Activated CD8-positive, alpha-beta T cell treated with anti-CD3 and anti-CD28 coated beads for 36 hours (primary cell): ENCODE measurements around the gene CCDC183. TPM values are rescaled to one million over a fixed set of nuclear protein-coding genes. Genes with fewer than 3 reads are reported as not detected.
"Not testable (repeated sequence)": the region's sequence is repeated elsewhere in the genome, so short reads cannot be mapped to it uniquely, and the experiment has no call there.

ENCODE experiments used
- ATAC-seq: fragments of 200-7000 bp; cut with Tn5 transposase; one replicate; pipeline ENCODE4 v1.10.0; 2021; ENCODE audit warnings: mild to moderate bottlenecking, moderate library complexity
- CTCF ChIA-PET: fragments of 350-600 bp; sonication (Branson Sonifier 250); formaldehyde crosslinking; loops from one replicate; lab custom pipeline; 2021; ENCODE audit warnings: antibody characterized with exemption; lab: Charles Lee
- POLR2A ChIA-PET: fragments of 350-600 bp; sonication (Branson Sonifier 250); formaldehyde crosslinking; loops from one replicate; lab custom pipeline; 2021; ENCODE audit warnings: antibody characterized with exemption; lab: Charles Lee
- DNase-seq: peaks from one replicate; pipeline ENCODE4 v3.0.0-alpha.2; 2020
- H3K27ac Mint-ChIP-seq: one replicate; pipeline ENCODE4 v1.8.0; 2021; ENCODE audit warnings: mild to moderate bottlenecking, mixed read lengths
- H3K27me3 Mint-ChIP-seq: one replicate; pipeline ENCODE4 v1.8.0; 2021; ENCODE audit warnings: mixed read lengths
- H3K36me3 Mint-ChIP-seq: one replicate; pipeline ENCODE4 v1.8.0; 2021; ENCODE audit warnings: low read depth, mixed read lengths
- H3K4me1 Mint-ChIP-seq: one replicate; pipeline ENCODE4 v1.8.0; 2021; ENCODE audit warnings: low read depth, mixed read lengths
- H3K4me3 Mint-ChIP-seq: one replicate; pipeline ENCODE4 v1.8.0; 2021; ENCODE audit warnings: mild to moderate bottlenecking, moderate library complexity, mixed read lengths
- H3K9me3 Mint-ChIP-seq: one replicate; pipeline ENCODE4 v1.8.0; 2021; ENCODE audit warnings: mixed read lengths
- intact Hi-C: fragments of 100-400 bp; cut with micrococcal nuclease; formaldehyde crosslinking; loops from one replicate; pipeline ENCODE4 v1.10.0; 2022
- total RNA-seq, 2 experiments: library from RNA; stranded (reverse); gene quantifications; one replicate each; pipeline ENCODE4 v1.2.3, GENCODE V29; 2021
- TF ChIP-seq, protein P1 (sequence below): fragments of 200-600 bp; IDR thresholded peaks from one replicate; pipeline ENCODE4 v1.8.0; 2022; ENCODE audit warnings: antibody characterized with exemption, mild to moderate bottlenecking

CCDC183 gene
- total RNA-seq, 2 experiments from 2014 or later = 0.20 to 0.34 TPM

DNA sequence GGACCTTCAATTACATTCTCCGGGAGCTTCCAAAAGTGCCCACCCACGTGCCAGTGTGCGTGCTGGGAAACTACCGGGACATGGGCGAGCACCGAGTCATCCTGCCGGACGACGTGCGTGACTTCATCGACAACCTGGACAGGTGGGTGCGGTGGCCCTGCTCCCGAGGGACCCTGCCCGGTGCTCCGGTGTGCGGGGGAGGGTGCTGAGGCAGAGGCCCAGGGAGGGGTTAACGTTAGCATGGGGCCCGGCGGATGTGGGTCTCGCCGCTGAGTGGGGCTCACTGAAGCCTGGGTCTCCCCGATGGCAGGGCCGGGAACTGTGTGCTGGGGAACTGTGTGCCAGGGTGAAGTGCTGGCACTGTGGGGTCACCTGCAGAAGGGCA lies 35.6 kb downstream of the CCDC183 start:
- H3K36me3 Mint-ChIP-seq = peaks cover 3% of the 10 kb centered on the region
- no peak overlapping the region for H3K27ac Mint-ChIP-seq
- no peak overlapping the region for H3K4me3 Mint-ChIP-seq
- ChIA-PET POLR2A (interaction anchor here (1.2 kb wide), 1 partner anchor 8 kb away, joined by 3 read pairs; no protein-coding TSS in a partner anchor), CTCF (interaction anchor here (1.2 kb wide), 1 partner anchor 10 kb away, joined by 3 read pairs; no protein-coding TSS in a partner anchor)
- TF ChIP-seq, protein P1, sequence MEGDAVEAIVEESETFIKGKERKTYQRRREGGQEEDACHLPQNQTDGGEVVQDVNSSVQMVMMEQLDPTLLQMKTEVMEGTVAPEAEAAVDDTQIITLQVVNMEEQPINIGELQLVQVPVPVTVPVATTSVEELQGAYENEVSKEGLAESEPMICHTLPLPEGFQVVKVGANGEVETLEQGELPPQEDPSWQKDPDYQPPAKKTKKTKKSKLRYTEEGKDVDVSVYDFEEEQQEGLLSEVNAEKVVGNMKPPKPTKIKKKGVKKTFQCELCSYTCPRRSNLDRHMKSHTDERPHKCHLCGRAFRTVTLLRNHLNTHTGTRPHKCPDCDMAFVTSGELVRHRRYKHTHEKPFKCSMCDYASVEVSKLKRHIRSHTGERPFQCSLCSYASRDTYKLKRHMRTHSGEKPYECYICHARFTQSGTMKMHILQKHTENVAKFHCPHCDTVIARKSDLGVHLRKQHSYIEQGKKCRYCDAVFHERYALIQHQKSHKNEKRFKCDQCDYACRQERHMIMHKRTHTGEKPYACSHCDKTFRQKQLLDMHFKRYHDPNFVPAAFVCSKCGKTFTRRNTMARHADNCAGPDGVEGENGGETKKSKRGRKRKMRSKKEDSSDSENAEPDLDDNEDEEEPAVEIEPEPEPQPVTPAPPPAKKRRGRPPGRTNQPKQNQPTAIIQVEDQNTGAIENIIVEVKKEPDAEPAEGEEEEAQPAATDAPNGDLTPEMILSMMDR = no peak
- DNase-seq (no peak), ATAC-seq (no peak)
- H3K9me3 Mint-ChIP-seq = no peaks in the 10 kb centered on the region
- H3K27me3 Mint-ChIP-seq = no peaks in the 10 kb centered on the region
- intact Hi-C loops = no loop called here
- H3K4me1 Mint-ChIP-seq = no peaks in the 10 kb centered on the region

DNA sequence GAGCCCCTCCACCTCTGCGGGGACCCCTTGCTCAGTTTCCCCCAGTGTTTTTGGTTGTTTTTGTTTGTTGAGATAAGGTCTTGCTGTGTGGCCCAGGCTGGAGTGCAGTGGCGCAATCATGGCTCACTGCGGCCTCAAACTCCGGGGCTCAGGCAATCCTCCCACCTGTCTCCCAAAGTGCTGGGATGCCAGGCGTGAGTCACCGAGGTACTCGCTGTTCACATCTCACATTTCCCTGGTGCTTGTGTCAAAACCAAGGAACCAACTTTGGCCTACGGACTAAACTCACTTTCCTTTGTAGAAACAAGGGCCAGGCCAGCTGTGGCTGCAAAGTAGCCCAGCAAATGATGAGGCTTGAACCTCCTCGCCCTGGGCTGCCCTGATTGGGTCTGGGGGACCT lies 36.4 kb downstream of the CCDC183 start:
- intact Hi-C loops = no loop called here
- H3K36me3 Mint-ChIP-seq = peaks cover 3% of the 10 kb centered on the region
- H3K27me3 Mint-ChIP-seq = no peaks in the 10 kb centered on the region
- no peaks in the 10 kb centered on the region for H3K9me3 Mint-ChIP-seq
- DNase-seq = no peak
- no peaks in the 10 kb centered on the region for H3K4me1 Mint-ChIP-seq
- no peak for ATAC-seq
- CTCF ChIA-PET = interaction anchor here (0.6 to 1.2 kb wide), 2 partner anchors 9 to 244 kb away, joined by 3 read pairs; no protein-coding TSS in a partner anchor
- TF ChIP-seq, protein P1 = no peak
- POLR2A ChIA-PET = interaction anchor here (1.2 kb wide), 1 partner anchor 8 kb away, joined by 3 read pairs; no protein-coding TSS in a partner anchor
- no peak overlapping the region for H3K4me3 Mint-ChIP-seq
- H3K27ac Mint-ChIP-seq = no peak overlapping the region

DNA sequence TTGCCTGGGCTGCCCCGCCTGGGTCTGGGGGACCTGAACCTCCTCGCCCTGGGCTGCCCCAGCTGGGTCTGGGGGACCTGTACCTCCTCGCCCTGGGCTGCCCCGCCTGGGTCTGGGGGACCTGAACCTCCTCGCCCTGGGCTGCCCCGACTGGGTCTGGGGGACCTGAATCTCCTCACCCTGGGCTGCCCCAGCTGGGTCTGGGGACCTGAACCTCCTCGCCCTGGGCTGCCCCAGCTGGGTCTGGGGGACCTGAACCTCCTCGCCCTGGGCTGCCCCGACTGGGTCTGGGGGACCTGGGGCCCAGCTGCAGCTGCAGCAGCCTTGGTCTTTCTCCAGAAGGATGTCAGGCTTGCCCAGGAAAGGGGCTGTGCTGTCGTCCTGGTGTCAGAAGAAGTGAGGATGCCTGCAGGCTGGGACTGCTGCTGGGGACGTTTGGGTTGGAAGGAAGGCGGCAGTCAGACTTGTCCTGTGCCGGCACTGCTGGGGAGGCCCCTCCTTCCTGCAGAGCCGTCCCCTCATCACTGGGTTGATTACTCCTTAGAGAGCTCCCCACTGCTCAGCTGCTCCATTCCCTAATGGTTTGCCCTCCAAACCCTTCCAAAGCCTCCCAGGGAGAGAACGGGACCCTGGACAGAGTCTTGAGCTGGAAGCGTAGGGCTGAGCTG lies 37.4 kb downstream of the CCDC183 start:
- CTCF ChIA-PET = interaction anchor here (0.6 to 1.0 kb wide), 3 partner anchors 14 to 245 kb away, joined by 3 to 4 read pairs (median 3); no protein-coding TSS in a partner anchor
- POLR2A ChIA-PET, H3K27ac Mint-ChIP-seq: not testable (repeated sequence)

DNA sequence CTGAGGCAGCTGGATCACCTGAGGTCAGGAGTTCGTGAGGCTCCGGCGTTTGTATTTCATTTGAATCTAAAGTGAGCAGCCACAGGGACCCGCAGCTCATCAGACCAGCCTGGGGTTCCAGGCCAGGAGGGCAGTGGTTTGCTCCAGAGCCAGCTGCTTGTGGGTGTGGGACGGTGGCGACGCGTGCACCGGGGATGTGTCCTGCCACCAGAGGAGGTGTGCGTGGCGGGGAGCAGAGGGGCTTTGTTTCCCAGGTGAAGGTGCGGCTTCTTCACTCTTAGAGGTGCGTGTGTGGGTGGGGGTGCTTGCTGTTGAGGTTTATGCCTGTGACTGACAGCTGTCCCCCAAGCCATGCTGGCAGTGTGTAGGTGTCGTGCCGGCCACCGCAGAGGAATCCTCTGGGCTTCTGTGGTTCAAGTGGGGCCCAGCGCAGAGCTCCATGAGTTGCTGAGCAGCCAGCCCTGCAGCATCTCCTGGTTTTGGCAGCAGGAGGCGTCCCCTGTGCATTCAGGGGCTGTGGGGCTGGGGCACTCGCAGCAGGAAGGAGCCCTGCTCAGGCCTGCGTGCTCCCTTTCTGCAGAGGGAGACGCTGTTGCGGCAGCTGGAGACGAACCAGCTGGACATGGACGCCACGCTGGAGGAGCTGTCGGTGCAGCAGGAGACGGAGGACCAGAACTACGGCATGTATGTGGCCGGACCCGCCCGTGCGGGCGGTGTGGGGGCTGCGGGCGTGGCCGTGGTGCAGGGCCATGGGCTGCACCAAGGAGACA lies 39.2 kb downstream of the CCDC183 start:
- DNase-seq = no peak
- CTCF ChIA-PET = interaction anchor here (0.6 to 1.3 kb wide), 2 partner anchors 9 to 36 kb away, joined by 3 to 6 read pairs; no protein-coding TSS in a partner anchor
- Mint-ChIP-seq H3K27ac (no peak overlapping the region), H3K4me1 (peaks cover 3% of the 10 kb centered on the region), H3K9me3 (no peaks in the 10 kb centered on the region), H3K27me3 (no peaks in the 10 kb centered on the region), H3K36me3 (peaks cover 2% of the 10 kb centered on the region), H3K4me3 (no peak overlapping the region)
- TF ChIP-seq, protein P1 = no peak
- no peak for ATAC-seq
- intact Hi-C loops = no loop called here
- POLR2A ChIA-PET = no interaction called here

More for the DNA sequence above, 37.4 kb downstream of the CCDC183 start:
- ATAC-seq, H3K4me3 Mint-ChIP-seq, H3K9me3 Mint-ChIP-seq, intact Hi-C loops, H3K27me3 Mint-ChIP-seq, H3K4me1 Mint-ChIP-seq, H3K36me3 Mint-ChIP-seq, DNase-seq: not testable (repeated sequence)

DNA sequence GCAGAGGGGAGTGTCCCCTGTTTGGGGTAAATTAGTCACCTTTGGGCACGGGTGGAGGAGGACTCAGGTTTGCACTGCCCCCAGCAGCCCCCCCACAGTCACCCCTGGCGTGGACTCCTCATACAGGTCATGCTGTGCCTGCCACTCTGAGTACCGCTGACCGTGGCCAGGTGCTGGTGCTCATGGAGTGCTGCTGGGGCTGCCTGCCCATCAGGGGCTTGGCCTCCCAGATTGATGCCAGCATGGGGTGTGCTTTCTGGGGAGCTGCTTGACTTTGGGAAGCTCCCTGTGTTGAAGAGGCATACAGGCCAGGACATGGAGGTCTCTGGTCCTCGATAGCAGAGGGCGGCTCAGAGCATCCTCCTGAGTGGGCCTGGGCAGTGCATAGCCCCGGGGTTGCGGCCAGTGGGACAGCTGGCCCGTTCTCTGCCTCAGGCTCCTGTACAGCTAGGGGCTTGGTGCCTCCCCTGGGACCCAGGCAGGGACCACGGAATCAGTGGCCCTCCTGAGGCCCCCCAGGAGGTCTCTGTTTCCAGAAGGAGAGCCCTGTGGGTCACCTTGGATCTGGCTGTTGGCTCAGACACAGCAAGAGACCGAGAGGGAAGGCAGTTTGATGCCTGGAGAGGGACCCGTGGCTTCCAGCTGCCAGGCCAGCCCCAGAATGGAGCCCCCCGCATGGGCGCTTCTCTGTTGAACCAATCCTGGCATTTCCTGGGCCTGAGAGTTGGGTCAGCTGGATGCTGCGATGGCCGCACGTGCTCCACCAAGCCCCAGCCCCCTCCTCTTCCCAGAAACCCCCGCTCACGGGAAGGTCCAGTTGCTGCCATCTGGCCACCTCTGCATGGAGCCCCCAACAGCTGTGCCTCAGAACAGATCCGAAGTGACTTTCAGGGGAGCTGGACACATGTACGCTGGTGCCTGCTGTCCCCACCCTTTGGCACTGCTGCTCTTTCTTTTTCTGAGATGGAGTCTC lies 40.1 kb downstream of the CCDC183 start:
- POLR2A ChIA-PET = no interaction called here
- Mint-ChIP-seq H3K27me3 (no peaks in the 10 kb centered on the region), H3K4me3 (no peak overlapping the region), H3K9me3 (no peaks in the 10 kb centered on the region), H3K27ac (no peak overlapping the region), H3K4me1 (peaks cover 3% of the 10 kb centered on the region), H3K36me3 (peaks cover 2% of the 10 kb centered on the region)
- CTCF ChIA-PET = no interaction called here
- intact Hi-C loops = no loop called here
- ATAC-seq = no peak
- TF ChIP-seq, protein P1 = no peak
- no peak for DNase-seq
